Activated T-cell treated with anti-CD3 and anti-CD28 coated beads, Interleukin-2, amount 50 U/mL, for 1 hour (primary cell): ENCODE results near the gene BEX3.
"Not testable (repeated sequence)": the region's sequence is repeated elsewhere in the genome, so short reads cannot be mapped to it uniquely, and the experiment has no call there.

ENCODE experiments used
- DNase-seq: peaks from one replicate; pipeline ENCODE4 v3.0.0-alpha.2; 2020

The BEX3 gene

GRCh38 chrX:103376118-103376978 lies at the start of gene BEX3:
Gene BEX3 (plus strand): TSS chrX:103376538. CDS start chrX:103377522, 984 bp downstream.
- peak; percentile 44 for DNase-seq

- no peak for DNase-seq
These were observed 46.3 kb upstream of the BEX3 start, which contains the start of gene TCEAL7 for GRCh38 chrX:103329991-103330390. Gene TCEAL7 (plus strand): TSS chrX:103330239. CDS start chrX:103331404, 1,165 bp downstream.

- no peak for DNase-seq
These were observed 45.6 kb upstream of the BEX3 start for GRCh38 chrX:103330681-103331288.

GRCh38 chrX:103338663-103339062 lies 37.7 kb upstream of the BEX3 start:
- DNase-seq, result no peak

- no peak for DNase-seq
These were observed 33.2 kb upstream of the BEX3 start for GRCh38 chrX:103343105-103343504.

- DNase-seq, result no peak
These were observed 31.7 kb upstream of the BEX3 start for GRCh38 chrX:103344606-103345005.

GRCh38 chrX:103347682-103348397 lies 28.5 kb upstream of the BEX3 start:
- DNase-seq, result no peak

- DNase-seq, result no peak
These were observed 20.1 kb upstream of the BEX3 start, which contains the start of gene TCEAL9 for GRCh38 chrX:103356130-103356798. Gene TCEAL9 (plus strand): TSS chrX:103356506. CDS start chrX:103357685, 1,179 bp downstream.

GRCh38 chrX:103356858-103357257 lies 19.5 kb upstream of the BEX3 start:
- DNase-seq, result no peak

- DNase-seq, result no peak
These were observed 18.5 kb upstream of the BEX3 start for GRCh38 chrX:103357871-103358270.

GRCh38 chrX:103359605-103360004 lies 16.7 kb upstream of the BEX3 start:
- not testable (repeated sequence) for DNase-seq

GRCh38 chrX:103360092-103360491 lies 16.2 kb upstream of the BEX3 start:
- DNase-seq, result no peak

- no peak for DNase-seq
These were observed 15.4 kb upstream of the BEX3 start for GRCh38 chrX:103360916-103361315.

GRCh38 chrX:103361798-103362197 lies 14.5 kb upstream of the BEX3 start:
- no peak for DNase-seq

GRCh38 chrX:103362474-103362873 lies 13.9 kb upstream of the BEX3 start:
- DNase-seq, result no peak

- DNase-seq, result no peak
These were observed 13.3 kb upstream of the BEX3 start for GRCh38 chrX:103363046-103363445.

- DNase-seq, result no peak
These were observed 8.8 kb upstream of the BEX3 start for GRCh38 chrX:103367502-103367901.

GRCh38 chrX:103369479-103369878 lies 6.9 kb upstream of the BEX3 start:
- DNase-seq, result no peak

GRCh38 chrX:103372886-103373285 lies 3.5 kb upstream of the BEX3 start:
- no peak for DNase-seq

- DNase-seq, result no peak
These were observed 2.8 kb upstream of the BEX3 start for GRCh38 chrX:103373581-103373980.

- no peak for DNase-seq
These were observed 614 bp downstream of the BEX3 start for GRCh38 chrX:103376979-103377324.

GRCh38 chrX:103378990-103379389 lies 2.7 kb downstream of the BEX3 start:
- no peak for DNase-seq

- DNase-seq, result no peak
These were observed 6.5 kb downstream of the BEX3 start for GRCh38 chrX:103382877-103383276.
